ENCODE data around the gene ADAM11.
"Not testable (repeated sequence)": the region's sequence is repeated elsewhere in the genome, so short reads cannot be mapped to it uniquely, and the experiment has no call there.

ADAM11 gene, protein sequence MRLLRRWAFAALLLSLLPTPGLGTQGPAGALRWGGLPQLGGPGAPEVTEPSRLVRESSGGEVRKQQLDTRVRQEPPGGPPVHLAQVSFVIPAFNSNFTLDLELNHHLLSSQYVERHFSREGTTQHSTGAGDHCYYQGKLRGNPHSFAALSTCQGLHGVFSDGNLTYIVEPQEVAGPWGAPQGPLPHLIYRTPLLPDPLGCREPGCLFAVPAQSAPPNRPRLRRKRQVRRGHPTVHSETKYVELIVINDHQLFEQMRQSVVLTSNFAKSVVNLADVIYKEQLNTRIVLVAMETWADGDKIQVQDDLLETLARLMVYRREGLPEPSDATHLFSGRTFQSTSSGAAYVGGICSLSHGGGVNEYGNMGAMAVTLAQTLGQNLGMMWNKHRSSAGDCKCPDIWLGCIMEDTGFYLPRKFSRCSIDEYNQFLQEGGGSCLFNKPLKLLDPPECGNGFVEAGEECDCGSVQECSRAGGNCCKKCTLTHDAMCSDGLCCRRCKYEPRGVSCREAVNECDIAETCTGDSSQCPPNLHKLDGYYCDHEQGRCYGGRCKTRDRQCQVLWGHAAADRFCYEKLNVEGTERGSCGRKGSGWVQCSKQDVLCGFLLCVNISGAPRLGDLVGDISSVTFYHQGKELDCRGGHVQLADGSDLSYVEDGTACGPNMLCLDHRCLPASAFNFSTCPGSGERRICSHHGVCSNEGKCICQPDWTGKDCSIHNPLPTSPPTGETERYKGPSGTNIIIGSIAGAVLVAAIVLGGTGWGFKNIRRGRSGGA

DNA sequence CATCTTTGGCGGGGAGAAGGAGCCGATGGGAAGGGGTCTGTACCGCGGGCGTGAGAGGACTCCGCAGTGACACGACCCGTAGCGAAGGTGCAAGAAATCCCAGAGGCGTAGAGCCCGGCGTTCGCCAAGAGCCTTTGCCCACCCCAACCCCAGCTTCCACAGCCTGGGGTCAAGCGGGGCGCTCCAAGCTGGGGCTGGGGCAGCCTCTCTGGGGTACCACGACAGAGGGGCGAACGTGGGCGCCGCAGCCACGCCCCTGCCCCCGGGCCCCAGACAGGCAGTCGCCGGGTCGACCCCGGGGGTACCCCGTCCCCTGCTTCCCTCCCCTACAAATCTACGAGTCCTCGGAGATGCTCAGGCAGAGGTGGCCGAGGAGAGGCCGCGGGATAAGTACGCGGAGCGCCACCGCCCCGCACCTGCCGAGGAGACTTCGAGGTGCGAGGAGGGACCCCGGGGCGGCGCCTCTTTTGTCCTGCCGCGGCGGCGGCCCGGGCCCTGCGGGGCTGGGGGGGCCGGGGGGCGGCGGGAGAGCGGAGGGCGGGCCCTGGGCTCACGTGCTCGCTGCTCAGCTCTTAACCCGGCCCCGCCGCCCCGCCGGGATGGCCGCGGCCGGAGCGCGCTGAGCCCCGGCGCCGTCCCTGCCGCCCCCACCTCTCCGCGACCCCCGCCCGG is at the start of gene ADAM11:
Gene ADAM11, plus strand, starts transcription at position 575 of the 672 bp plus-strand sequence. CDS start 212 bp downstream, outside the sequence.
- DNase-seq, result no peak

DNA sequence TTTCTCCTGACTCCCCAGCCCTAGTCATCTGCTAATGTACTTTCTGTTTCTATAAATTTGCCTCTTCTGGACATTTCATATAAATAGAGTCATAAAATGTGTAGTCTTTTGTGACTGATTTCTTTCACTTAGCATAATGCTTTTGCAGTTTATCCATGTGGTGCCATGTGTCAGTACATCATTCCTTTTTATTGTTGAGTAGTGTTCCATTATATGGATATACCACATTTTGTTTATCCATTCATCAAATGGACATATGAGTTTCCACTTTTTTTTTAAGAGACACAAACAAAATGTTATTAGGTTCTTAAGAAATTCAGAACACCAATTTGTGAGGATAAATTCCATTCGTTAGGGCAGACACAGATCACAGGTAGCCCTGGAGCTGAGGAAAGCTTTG is 39.3 kb upstream of the ADAM11 start:
- DNase-seq, result no peak

DNA sequence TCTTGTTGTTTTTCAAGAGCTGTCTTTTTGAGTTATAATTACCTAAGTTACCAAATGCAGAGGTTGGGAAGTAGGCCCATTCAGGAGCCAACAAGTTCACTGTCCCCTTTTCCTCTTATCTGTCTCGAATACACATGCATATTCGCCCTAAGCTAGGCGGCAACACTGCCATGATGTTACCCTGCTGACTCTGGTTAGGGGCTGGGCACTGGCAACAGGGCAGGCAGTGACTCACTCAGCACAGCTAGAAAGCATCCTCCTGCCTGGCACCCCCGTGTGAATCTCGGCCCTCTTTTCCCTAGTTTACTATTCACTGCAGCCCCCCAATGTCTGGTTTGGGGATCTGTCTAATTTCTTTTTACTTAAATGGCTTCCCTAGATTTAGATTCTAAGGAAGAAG is 36.5 kb upstream of the ADAM11 start:
- DNase-seq, result no peak

DNA sequence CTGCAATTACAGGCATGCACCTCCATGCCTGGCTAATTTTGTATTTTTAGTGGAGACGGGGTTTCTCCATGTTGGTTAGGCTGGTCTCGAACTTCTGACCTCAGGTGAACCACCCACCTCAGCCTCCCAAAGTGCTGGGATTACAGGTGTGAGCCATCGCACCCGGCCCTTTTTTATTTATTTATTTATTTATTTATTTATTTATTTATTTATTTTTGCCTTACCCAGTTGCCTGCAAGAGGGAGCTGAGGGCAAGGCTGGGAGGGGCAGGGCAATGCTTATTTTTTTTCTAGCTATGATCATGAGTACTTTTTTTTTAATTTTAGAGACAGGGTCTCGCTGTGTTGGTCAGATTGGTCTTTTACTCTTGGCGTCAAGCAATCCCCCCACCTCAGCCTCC is 32.7 kb upstream of the ADAM11 start:
- not testable (repeated sequence) for DNase-seq

DNA sequence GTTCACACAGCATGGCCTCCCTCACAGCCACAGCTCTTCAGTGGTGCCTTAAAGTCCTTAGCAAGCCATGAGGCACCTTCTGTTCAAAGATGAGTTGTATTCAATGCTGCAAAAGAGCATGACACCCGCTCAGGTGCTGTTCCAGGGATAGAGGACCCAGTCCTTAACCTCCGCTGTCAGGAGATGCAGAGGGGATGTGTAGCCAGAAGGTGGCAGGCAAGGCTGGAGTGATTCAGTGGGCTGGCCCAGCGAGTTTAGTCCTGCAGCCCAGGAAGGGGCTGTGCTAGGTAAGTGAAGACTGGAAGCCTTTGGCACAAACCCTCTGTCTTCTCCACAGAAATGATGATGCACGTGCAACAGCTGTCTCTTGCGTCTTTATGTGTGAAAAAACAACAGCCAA is 25.0 kb upstream of the ADAM11 start:
- DNase-seq, result no peak

DNA sequence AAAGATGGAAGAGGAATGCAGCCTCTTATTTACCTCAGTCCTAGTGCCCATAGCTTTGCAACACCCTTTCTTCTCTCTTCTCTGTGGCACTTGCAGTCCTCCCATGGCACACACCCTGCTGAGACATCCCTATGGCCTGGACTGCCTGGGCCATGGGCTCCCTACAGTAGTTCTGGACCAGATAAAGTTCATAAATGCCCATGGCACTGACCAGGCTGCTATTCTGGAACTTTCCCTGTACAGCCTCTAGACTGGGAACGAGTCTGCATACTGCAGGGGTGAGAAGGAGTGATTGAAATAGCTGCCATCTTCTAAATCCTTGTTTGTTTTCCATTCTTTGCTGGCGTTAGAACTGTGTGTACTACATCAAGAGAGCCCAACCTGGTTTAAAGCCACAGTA is 24.5 kb upstream of the ADAM11 start:
- DNase-seq, result no peak

DNA sequence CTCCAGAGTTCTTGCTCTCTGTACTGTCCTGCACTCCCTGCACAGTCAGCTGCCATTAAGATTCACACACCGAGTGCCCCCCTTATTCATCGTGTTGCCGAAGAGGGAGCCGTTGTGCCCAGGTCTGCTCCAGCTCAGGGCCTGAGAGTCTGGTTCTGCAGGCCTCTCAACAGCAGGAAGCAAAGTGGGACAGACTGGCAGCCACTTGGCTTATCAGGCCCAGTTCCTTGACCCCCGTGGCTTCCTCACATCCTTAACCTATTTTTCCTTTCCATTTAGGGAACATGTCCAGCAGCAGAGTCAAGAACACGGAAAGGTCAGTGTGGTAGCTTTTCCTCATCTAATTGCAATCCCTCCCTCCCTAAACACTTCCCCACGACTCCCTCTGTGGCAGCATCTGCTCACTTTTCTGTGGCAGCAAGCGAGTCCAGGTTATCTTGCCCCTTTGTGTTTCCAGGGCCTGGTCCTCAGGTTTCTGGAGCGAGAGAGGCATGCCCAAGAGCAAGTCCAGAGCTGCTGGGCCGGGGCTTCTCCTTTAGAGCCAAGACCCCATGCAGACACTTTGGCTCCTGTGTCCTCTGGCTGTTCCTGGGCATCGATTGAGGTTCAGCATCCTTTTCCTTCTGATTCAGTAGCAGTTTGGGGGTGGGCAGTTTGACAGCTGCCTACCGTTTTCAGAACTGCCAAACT is 22.1 kb upstream of the ADAM11 start:
- DNase-seq, result no peak

DNA sequence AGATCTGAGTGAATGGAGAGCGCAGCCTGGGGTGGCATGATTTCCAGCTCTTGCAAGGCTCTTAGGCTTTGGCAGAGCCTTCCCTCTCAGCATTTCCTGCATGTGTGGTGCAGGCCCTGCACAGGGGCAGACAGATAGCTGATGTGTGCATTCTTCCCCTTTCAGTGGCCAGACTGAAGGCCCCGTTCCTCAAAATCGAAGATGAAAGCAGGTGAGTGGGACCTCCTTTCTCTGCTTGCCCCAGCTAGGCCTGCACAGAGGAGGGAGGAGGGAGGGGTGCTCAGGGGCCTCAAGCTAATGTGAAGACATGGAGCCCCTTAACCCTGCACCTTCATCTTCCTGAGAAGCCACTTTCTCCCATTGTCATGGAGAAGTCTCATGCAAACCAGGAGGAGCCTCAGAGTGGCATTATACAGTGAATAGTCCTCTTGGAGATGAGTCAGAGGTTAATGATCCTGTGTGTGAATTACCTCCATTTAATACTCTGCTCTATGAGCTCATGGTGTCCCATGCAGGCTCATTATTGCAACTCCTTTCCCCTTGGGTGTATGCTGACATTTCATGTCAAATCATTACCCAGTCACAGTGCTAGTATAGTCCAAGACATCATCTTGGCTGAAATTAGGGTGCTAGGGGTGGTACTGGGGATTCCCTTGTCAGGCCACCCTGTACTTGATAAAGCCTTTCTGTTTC is 20.4 kb upstream of the ADAM11 start:
- DNase-seq, result no peak

DNA sequence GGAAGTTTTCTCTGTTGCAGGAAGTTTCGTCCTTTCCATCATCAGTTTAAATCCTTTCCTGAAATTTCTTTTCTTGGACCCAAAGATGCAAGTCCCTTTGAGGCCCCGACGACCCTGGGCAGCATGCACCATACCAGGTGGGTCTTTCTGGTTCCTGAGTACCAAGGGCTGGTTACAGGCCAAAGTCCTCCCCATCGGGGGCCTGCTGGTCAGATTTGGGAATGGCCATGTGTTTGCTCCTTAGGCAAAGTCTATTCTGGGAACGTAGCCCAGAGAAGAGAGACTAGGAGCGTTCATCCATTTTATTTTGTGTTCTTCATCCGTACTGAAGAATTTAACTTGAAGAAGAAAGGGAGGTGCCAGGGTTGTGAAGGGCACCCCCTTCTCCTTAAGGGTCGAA is 17.5 kb upstream of the ADAM11 start:
- no peak for DNase-seq

DNA sequence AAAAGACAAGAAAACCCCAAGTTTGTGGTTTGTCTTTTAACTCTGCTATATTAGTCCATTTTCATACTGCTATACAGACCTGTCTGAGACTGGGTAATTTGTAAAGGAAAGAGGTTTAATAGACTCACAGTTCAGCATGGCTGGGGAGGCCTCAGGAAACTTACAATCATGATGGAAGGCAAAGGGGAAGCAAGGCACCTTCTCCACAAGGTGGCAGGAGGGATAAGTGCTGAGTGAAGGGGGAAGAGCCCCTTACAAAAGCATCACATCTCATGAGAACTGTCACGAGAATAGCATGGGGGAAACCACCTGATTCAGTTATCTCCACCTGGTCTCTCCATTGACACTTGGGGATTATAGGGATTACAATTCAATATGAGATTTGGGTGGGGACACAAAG is 13.5 kb upstream of the ADAM11 start:
- no peak for DNase-seq

DNA sequence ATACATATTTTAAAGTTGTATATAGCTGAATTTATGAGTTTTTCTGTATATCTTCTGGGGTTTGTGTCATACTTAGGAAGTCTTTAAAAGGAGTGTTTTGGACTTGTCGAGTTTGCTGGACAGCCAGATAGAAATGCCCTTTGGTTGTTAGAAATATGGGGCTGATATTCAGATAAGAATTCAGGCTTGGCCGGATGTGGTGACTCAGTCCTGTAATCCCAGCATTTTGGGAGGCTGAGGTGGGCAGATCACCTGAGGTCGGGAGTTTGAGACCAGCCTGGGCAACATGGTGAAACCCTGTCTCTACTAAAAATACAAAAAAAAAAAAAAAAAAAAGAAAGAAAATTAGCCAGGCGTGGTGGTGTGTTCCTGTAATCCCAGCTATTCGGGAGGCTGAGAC is 13.1 kb upstream of the ADAM11 start:
- not testable (repeated sequence) for DNase-seq

DNA sequence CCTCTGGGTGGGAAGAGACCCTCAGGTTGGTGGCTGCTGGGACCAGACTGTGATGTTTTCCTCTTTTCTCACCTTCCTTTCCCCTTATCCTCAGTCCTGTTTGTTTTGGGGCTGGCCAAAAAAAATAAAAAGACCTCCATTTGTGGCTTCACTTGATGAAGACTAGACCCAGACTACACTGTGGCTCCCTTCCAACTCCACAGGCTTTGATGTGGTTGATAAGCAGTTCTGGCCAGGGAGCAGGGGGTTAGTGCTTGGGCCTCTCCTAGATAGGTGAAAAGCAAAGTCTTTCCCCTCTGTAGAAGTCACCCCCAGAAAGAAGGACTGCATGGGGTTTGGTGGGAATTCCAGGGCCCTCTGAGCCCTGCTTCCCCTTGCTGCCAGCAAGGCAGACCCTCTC is 11.2 kb upstream of the ADAM11 start:
- DNase-seq, result no peak

DNA sequence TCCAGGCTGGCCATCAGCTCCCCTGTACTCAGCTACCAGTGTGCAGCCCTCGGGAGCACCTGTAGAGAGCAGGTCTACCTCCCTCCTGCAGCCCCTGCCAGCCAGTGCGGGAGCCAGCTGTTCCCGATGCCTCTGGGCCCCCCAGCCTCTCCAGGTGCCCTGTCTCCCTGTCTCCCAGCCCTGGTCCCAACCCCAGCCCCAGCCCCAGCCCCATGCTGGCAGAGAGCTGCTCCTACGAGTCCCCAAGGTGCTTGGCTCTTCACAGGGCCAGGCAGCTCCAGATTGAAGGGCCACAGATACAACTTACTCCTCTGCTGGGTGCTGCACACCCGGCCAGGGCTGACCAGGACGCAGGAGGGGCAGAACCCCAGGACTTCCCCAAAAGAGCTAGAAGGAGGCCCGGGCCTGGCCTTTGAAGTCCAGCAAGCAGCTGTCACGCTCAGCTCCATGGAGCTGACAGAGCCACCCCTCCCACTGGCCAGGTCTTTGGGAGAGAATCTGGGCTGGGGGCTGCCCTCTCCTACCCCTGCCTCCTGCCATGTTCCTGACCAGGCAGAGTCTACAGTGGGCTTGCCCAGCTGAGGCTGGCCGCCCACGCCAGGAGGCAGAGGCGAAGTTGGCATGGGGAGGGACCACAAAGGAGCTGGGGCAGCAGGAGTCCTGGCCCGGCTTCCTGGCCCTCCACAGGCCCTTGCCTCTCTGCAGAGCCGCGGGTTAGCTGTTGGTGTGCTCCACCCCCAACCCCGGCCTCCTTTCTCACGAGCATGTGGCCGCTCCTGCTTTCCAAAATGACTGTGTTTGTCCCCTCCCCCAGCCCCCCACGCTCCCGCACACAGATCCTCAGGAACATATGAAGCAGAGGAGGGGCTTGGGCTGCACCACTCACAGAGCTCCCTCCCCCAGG is 9.5 kb upstream of the ADAM11 start:
- no peak for DNase-seq

DNA sequence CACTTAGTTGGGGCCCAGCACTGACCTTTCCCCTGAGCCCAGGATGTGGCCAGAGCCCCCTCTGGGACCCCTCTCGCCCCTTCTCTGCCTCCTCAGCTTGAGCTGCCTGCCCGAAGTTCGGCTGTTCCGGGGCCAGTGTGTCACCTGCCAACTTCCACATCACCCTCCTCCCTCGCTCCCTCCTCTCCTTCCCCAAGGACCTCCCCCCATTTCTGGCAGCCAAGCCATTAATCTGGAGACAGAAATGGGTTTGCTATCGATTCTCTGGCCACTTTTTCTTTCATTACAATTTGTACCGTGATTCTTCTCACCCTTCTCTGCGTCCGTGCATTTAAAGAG is 8.8 kb upstream of the ADAM11 start:
- no peak for DNase-seq

DNA sequence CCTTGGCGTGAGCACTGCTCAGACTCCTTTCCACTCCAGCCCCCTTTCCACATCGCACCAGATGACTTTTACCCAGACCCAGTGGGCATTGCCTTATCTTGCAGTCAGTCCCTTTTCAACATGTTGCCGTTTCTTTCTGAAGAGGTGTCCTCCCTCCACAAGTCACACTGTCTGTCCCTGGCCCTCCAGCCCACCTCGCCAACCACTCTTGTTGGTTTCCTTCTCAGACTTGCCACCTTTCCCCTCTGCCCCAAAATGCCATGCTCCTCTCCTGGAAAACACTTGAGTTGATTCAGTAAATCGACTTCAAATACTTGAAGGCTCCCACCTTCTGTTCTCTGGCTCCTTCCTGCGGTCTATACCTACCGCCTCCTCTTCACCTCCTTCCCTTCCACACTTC is 7.5 kb upstream of the ADAM11 start:
- no peak for DNase-seq

DNA sequence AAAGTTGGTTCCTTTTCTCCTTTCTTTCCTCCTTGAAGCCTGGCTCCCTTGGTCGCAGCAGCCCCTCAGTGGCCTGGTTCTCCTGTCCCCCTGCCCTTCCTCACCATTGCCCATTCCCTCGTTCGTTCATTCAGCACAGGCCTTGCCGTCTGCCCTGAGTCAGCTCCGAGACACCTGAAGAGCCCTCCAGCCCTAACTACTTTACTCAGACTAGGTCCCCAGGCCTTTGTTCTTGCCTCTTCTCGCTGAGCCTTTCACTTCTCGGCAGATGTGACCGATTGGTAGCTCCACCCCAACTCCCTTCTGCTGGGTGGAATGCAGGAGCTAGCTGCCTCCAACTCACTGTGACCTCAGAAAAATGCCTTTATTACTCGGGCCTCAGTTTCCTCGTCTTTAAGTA is 7.0 kb upstream of the ADAM11 start:
- no peak for DNase-seq

DNA sequence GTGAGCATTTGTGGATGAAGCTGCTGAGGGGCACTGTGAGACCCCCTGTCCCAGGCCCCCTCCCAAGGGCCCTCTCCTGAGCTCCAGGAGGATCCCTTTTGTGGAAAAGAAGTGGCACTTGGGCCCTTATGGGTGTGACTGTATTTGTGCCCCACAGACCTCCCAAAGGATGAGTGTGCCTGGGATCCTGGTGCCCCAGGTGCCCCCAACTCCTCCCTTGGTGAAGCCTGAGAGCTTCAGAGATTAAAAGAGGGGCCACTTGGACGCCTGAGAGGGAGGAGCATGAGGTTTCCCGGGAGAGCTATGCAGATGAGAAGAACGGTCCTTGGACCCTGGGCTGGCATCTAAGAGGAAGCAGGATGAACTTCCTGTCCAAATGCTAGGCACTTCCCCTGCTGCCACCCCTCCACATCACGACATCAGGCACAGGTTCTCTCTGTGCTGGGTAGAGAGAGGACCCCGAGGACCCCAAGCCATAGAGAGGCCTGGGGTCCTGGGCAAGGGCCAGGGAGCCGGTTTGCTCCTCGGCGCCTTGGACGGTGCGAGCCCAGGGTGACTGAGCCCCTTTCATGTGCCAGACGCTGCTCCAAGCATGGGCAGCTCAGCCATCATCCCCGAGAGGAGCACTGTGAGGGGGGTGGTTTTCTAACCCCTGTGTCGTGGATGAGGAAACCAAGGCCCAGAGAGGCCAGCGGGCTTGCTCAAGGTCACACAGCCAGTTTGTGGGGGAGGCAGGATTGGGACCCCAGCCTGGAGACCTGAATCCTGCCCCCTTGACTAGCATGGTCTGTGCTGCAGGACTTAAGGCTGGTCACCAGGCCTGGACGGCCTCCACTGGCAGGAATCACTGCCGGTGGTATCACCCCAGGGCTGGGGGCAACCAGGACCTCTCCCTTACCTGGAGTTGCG is 5.6 kb upstream of the ADAM11 start:
- DNase-seq, result no peak

DNA sequence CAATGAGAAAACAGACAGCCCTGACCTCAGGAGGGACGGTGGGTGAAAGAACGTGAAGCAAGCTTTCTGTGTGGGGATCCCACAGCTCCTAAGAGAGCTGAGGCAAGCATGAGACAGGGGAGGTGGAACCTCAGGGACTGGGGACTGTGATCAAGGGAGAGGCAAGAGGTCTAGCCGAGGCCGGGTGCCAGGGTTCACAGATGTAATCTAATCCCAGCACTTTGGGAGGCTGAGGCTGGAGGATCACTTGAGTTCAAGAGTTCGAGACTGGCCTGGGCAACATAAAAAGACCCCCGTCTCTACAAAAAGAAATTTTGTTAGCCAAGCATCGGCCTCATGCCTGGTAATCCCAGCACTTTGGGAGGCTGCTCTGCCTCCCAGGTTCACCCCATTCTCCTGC is 4.5 kb upstream of the ADAM11 start:
- DNase-seq, result no peak

DNA sequence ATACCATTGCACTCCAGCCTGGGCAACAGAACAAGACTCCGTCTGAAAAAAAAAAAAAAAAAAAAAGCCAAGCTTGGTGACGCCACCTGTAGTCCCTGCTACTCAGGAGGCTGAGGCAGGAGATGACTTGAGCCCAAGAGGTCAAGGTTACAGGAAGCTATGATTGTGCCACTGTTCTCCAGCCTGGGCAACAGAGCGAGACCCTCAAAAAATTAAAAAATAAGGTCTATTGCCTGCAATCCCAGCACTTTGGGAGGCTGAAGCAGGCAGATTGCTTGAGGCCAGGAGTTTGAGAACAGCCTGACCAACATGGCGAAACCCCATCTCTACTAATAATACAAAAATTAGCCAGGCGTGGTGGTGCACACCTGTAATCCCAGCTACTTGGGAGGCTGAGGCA is 3.6 kb upstream of the ADAM11 start:
- DNase-seq, result not testable (repeated sequence)
